ENCODE results near the gene RALY.

Gene RALY

GRCh38 chr20:34076952-34077351 lies 83.2 kb downstream of the RALY start:
- DNase-seq (ENCODE audit: low spot score) = no peak

- no peak for DNase-seq (ENCODE audit: low spot score)
These were observed 84.8 kb downstream of the RALY start for GRCh38 chr20:34078540-34078939.

GRCh38 chr20:34079818-34080217 lies 86.1 kb downstream of the RALY start:
- no peak for DNase-seq (ENCODE audit: low spot score)

GRCh38 chr20:34082232-34082887 lies 88.6 kb downstream of the RALY start:
- DNase-seq (ENCODE audit: low spot score) = no peak

- no peak for DNase-seq (ENCODE audit: low spot score)
These were observed 89.4 kb downstream of the RALY start for GRCh38 chr20:34083137-34083536.

GRCh38 chr20:34083781-34084180 lies 90.1 kb downstream of the RALY start:
- DNase-seq (ENCODE audit: low spot score) = no peak

GRCh38 chr20:34084227-34084923 lies 90.7 kb downstream of the RALY start:
- no peak for DNase-seq (ENCODE audit: low spot score)

GRCh38 chr20:34085544-34086040 lies 91.9 kb downstream of the RALY start:
- DNase-seq (ENCODE audit: low spot score) = no peak

- DNase-seq (ENCODE audit: low spot score) = no peak
These were observed 94.8 kb downstream of the RALY start for GRCh38 chr20:34088305-34089174.

- DNase-seq (ENCODE audit: low spot score) = no peak
These were observed 95.4 kb downstream of the RALY start for GRCh38 chr20:34089175-34089479.

GRCh38 chr20:34089655-34090345 lies 96.1 kb downstream of the RALY start:
- no peak for DNase-seq (ENCODE audit: low spot score)

GRCh38 chr20:34090645-34091044 lies 96.9 kb downstream of the RALY start:
- DNase-seq (ENCODE audit: low spot score) = no peak

- DNase-seq (ENCODE audit: low spot score) = no peak
These were observed 98.0 kb downstream of the RALY start for GRCh38 chr20:34091637-34092200.

- DNase-seq (ENCODE audit: low spot score) = no peak
These were observed 100.2 kb downstream of the RALY start for GRCh38 chr20:34093895-34094294.

- no peak for DNase-seq (ENCODE audit: low spot score)
These were observed 102.1 kb downstream of the RALY start for GRCh38 chr20:34095825-34096224.

- DNase-seq (ENCODE audit: low spot score) = no peak
These were observed 103.2 kb downstream of the RALY start for GRCh38 chr20:34096699-34097444.

- DNase-seq (ENCODE audit: low spot score) = no peak
These were observed 104.9 kb downstream of the RALY start for GRCh38 chr20:34098570-34098969.

GRCh38 chr20:34099675-34100074 lies 106.0 kb downstream of the RALY start:
- no peak for DNase-seq (ENCODE audit: low spot score)

- DNase-seq (ENCODE audit: low spot score) = no peak
These were observed 106.9 kb downstream of the RALY start for GRCh38 chr20:34100576-34100975.

- DNase-seq (ENCODE audit: low spot score) = no peak
These were observed 108.6 kb downstream of the RALY start for GRCh38 chr20:34102342-34102741.

- DNase-seq (ENCODE audit: low spot score) = no peak
These were observed 110.3 kb downstream of the RALY start for GRCh38 chr20:34104059-34104458.
